CD4-positive, alpha-beta T cell treated with Interleukin-10 for 1 hour (primary cell): ENCODE results near the gene TREML4.

Source experiments
- DNase-seq: peaks from one replicate; pipeline ENCODE4 v3.0.0-alpha.2; 2020

TREML4 gene

DNA sequence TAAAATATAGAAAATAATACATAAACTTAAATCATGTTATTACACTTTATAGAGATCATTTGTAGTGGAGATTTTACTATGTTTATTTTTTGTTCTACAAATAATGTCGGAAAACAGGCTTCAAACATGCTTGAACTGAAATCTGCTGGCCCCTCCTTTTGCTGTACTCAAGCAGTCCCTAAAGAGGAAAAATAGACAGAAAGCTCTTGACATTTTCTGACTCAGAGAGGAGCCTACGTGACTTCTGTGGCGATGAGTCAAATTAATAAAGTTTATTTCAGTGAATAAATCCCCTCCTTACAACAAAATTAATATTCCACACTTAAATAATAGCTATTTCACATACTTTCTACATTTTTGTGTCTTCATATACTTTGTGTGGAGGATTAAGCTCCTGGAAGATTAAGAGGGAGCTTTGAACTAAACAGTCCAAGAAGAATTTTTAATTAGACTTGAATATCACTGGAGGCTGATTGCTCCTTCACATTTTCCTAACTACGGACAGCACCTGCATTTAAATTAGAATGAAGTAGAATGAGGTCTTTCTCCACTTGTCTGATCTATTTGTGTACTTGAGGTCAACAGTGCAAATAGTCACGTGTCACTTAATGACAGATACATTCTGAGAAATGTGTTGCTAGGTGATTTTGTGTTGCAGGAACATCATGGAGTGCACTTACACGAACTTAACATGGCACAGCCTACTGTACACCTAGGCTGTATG is 60.0 kb downstream of the TREML4 start:
- no peak for DNase-seq
